Gastroesophageal sphincter (tissue), 3 donors: ENCODE results near the gene RENBP.

Source experiments
- POLR2A ChIP-seq, 2 donors: fragments of 450-650 bp; IDR thresholded peaks; one replicate each; pipeline ENCODE4 v1.6.1; 2017; ENCODE audit warnings: antibody characterized with exemption in 2 of 2, mild to moderate bottlenecking in 2 of 2, moderate library complexity in 1 of 2
- POLR2AphosphoS5 ChIP-seq: sonication (generic); formaldehyde crosslinking; IDR thresholded peaks from one replicate; pipeline ENCODE4 v1.6.1; 2017; ENCODE audit warnings: antibody characterized with exemption
- TF ChIP-seq, protein P1 (sequence below), 4 experiments: fragments of 200-600 bp in 2 of 4; fragments of 450-650 bp in 2 of 4; sonication (generic) in 1 of 4; IDR thresholded peaks; one replicate each; pipeline ENCODE4 v1.5.1; 2017 to 2019; ENCODE audit warnings: antibody characterized with exemption in 4 of 4, mild to moderate bottlenecking in 2 of 4, moderate library complexity in 2 of 4

DNA sequence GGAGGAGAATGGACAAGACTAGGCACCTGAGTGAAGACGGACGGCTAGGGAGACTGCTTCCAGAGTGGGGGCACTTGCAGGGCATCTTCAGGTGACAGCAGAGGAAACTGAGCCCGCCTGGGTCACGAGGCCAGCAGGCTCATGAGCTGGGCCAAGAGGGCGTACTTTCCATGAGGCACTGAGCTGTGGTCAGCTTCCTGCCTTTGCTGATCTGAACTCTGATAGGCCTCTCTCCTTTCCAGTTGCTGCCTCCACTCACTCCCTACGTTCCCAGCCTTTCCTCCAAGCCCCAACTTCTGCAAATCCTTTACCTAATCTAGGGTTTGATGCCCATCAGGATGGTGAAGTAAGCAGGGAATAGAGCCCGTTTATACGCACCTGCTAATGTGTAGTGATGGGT lies 57.1 kb downstream of the RENBP start:
- TF ChIP-seq, protein P1, sequence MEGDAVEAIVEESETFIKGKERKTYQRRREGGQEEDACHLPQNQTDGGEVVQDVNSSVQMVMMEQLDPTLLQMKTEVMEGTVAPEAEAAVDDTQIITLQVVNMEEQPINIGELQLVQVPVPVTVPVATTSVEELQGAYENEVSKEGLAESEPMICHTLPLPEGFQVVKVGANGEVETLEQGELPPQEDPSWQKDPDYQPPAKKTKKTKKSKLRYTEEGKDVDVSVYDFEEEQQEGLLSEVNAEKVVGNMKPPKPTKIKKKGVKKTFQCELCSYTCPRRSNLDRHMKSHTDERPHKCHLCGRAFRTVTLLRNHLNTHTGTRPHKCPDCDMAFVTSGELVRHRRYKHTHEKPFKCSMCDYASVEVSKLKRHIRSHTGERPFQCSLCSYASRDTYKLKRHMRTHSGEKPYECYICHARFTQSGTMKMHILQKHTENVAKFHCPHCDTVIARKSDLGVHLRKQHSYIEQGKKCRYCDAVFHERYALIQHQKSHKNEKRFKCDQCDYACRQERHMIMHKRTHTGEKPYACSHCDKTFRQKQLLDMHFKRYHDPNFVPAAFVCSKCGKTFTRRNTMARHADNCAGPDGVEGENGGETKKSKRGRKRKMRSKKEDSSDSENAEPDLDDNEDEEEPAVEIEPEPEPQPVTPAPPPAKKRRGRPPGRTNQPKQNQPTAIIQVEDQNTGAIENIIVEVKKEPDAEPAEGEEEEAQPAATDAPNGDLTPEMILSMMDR (IDR thresholded peaks at IDR 0.05), result no peak
- TF ChIP-seq POLR2A (IDR thresholded peaks at IDR 0.05) (no peak), POLR2AphosphoS5 (no peak)
